GM21723 (cell line): ENCODE results near the gene ABCA1.

Experiments used
- ATAC-seq: cut with Tn5 transposase; IDR thresholded peaks from one replicate; pipeline ENCODE4 v1.9.1; 2021; ENCODE audit warnings: mild to moderate bottlenecking, moderate library complexity; ENCODE audit not compliant: unreplicated experiment

Gene ABCA1

DNA sequence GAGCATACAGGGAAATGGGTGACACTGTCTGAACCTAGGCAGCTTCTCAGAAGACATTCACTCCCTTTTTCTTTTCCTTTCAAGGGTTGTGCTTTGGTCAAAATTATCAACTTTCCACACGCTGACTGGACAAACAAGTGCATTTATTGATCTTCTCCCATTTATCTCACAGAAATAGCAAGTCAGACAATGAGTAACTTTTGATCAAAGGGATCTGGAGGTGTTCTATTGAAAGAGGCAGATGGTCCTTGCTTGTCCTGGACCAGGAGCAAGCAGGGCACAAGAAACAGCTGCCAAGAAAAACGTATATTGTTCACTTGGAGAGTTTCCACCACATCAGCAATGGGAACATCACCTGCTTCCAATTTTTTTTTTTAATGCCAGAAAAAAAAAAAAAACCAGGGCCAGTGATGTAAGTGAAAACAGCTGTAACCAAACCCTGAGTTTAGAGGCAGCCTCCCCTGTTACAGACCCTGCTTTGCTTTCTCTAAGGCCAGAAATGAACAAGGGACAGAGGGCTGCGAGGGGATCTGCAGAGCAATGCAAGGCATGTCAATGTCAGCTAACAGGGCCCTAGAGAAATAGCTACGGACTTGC is 84.2 kb downstream of the ABCA1 start:
- no peak for ATAC-seq

- ATAC-seq: no peak
Measured at GRCh38 chr9:104842698-104843097, 85.3 kb downstream of the ABCA1 start.

DNA sequence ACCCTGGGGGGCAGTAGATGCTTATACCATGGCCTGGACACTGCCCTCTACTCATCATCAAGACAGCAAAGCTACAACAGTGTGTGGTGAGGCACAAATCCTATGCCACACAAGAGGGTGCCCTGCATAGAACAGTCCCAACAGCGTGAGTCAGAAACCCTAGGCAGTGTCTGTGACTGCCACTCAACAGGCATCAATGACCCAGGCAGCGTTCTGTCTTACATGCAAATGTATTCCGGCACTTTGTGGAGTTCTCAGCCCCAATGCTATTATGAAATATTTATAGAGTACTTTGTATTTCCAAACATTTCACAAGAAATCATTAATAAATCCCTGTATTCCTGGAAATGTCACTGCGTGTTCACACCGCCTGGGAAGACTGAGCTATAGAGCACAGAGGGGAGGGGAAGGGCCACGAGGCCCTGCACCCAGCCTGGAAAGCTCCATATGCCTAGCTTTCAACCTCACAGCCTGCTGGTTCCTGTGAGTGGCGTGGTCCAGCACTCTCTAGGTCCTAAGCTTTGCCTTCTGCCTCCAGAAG is 86.3 kb downstream of the ABCA1 start:
- ATAC-seq: no peak

DNA sequence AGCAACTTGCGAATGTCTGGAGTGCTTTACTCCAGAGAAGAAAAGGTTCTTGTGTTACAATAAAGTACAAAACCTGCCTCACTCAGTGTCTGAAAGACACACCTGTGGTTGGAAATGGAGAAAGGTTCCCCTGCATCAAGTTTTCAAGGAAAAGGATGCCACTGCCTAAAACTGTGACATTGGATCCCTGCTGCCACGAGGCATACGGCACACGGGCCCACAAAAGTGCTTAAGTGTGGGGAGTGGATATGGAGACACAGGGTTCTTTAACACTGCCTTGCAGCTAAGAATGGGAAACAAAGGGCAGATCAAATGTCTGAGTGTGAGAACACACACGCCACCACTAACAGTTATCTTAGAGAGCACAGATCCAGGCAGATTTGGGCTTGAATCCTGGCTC is 89.0 kb downstream of the ABCA1 start:
- no peak for ATAC-seq

- no peak for ATAC-seq
Measured at GRCh38 chr9:104836767-104837166, 91.2 kb downstream of the ABCA1 start.

DNA sequence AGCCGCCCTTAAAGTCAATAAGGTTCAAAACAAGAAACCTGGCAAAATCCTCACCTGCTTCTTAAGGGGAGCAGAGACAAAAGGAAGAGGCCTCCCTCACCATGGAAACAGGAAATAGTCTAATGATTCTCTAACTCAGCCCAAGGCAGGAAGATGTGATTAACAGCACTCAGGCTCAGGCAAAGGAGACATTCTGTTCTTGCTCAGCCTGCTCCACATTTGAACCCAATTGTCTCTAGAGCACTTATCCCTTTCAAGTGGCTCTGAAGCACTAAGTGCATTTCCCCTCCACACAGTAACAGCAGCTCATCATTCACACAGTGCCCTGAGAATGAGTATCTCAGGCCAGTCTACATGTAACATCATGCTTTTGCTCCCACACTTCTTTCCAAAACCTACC is 91.7 kb downstream of the ABCA1 start:
- ATAC-seq: no peak

- no peak for ATAC-seq
Measured at GRCh38 chr9:104835161-104835560, 92.8 kb downstream of the ABCA1 start.

DNA sequence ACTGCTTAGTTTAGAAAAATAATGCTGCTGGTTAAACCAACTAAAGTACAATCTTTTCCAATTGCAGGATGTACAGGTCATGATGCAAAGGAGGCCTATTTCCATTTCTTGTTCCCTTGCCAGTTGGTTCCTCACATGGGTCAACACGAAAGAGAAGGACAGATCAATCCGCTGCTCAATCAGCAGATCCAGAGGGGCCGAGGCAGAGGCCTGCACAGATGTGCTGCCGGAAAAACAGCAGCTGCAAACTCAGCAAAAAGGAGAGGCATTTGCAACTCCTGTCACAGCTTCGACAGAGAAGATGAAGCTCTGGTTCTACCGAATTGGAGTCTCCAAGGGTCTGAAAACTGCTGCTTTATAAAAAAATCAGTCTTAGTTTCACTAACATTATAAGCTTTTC is 94.3 kb downstream of the ABCA1 start:
- ATAC-seq: no peak

DNA sequence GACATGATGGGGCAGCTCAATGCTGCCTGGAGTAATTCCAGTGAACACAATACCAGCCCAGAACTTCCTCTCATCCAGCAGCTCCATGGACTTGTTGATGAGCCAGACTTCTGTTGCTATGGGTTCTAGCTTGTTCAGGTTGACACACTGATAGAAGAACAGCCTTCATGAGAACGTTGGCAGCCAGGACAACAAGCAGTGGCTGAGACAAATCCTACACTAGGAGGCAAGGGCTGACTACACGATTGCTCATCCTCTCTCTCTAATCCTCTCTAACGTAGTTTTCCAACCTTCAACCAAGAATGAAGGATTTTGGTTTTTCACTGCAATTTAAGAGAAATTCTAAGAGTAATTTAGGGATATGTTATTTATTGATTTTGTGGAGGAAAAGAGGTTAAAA is 96.3 kb downstream of the ABCA1 start:
- ATAC-seq: no peak

GRCh38 chr9:104826911-104827310 is 101.0 kb downstream of the ABCA1 start:
- no peak for ATAC-seq

- ATAC-seq: no peak
Measured at GRCh38 chr9:104826079-104826775, 101.7 kb downstream of the ABCA1 start.

GRCh38 chr9:104820336-104820735 is 107.6 kb downstream of the ABCA1 start:
- no peak for ATAC-seq

DNA sequence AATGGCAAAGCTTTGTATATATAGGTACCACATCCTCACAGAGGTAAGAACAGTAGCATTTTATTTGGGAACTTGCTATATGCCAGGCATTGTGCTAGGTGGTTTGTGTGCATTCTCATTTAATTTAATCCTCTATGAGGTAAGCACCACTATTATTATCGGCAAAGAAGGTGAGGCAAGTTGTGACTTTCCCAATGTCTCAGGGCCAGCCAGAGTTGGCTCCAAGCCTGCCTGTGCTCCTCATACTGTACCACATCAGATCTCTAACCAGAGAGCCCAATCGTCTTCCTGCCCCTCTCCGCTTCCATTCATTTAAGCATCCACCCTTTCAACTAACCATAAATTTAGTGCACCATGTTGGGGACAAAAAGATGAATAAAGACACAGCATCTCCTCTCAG is 108.9 kb downstream of the ABCA1 start:
- ATAC-seq: no peak

DNA sequence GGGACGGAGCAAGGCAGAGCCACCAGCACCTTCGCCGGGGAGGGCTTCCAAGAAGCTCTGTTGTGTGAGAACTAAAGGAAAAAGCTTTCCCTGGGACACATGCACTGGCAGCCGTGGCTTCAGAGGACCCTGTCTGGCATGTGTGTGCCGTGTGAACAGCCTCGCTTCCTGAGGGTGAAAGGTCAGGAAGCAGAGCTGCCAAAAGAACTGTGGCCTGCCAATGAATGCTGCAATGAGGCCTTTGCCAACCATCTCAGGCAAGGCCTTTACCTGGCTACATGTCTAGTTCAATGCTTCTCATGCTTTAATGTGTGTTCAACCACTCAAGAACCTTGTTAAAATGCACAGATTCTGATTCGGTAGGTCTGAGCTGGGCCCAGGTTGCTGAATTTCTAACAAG is 110.5 kb downstream of the ABCA1 start:
- no peak for ATAC-seq

DNA sequence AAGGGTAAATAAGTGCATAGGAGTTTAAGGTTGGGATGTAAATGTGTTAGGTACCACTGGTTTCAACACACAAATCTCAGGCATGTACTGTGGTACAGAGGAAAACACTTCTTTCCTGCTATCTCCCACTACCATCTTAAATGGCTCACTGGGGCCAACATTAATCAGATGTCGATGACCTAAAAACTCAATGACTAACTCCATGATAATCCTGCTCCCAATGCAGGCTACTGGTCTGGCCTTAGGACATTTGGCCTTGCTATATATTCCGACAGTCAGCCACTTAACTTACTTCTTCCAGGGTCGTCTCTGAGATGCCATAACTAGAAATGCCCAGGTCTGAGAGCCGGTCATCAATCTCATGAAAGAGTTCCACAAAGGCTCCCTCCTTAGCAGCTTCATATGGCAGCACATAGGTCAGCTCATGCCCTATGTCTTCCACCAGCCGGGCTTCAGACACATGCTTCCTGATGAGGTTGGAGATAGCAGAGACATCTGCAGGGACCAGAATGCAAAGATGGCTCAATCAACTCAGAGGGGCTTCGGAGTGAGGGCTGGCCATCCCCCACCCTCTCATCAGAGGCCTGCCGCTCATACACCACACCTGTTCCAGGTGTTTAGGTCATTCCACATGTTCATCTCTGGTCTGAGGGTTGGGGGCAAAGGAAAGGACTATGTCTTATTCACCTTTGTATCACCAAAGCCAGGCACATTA is 111.9 kb downstream of the ABCA1 start:
- no peak for ATAC-seq

- ATAC-seq: no peak
Measured at GRCh38 chr9:104810421-104811339, 117.3 kb downstream of the ABCA1 start.

DNA sequence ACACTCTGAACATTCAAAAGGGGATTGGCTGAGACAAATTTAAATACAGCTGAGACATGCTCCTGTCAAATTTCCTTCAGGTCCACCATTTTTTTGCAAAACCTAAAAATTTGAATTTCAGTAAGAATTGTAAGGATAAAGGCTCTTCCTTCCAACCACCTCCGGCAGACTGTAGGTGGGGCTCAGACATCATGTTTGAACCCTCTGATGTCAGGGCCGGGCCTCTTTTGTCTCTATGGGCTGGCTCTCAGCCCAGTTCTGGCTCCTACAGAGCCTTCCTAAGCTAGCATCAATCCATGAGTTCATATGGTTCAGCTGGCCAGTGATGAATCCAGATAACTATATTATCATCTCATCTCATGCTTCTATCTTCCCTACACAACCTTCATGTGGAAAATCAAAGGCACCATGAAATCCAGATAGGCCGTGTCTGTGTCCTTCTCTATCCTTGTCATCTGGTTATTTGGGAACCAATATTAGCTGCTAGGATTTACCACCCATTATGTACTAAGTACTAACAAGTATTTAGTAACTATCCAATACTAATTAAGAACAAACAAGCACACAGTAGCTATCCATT is 119.8 kb downstream of the ABCA1 start:
- ATAC-seq: no peak

DNA sequence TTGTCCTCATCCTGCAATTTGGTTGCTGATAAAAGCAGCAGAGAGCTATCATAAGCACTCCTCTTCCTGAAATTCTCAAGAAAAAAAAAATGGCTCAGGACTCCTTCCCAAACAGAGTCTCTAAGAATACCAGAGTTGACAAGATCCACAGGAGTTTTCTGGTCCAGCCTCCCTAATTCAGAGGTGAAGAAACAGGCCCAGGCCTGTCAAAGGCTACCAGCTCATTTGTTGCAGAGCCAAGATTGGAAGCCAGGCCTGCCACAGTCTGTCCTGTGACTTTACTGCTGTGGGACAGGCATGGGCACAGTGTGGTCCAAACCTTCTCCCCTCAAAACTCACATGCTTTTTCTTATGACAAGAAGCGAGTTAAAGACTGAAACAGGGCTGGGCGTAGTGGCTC is 122.5 kb downstream of the ABCA1 start:
- no peak for ATAC-seq

DNA sequence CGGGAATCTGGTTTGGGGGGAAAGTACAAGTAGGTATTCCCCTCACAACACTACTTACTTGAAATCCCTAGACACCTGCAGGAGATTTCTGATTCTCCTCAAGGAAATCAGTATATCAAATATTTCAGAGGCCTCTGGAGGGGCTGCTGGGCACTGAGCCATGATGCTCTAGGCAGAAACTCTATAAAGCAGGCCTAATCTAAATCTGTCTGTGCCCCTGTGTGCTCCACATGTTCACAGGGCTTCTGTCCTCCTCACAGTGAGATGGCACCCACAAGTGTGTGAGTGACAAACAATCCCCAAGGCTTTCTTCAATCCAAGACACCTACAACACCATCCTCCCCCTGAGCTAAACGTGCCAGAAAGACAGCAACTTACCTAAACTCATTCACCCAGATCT is 125.0 kb downstream of the ABCA1 start:
- ATAC-seq: no peak

- no peak for ATAC-seq
Measured at GRCh38 chr9:104802110-104802509, 125.8 kb downstream of the ABCA1 start.
